ENCODE results near the gene SCAPER.
A peak's percentile ranks its signal among the peaks of the same experiment; 100 is the strongest.
"Not testable (repeated sequence)": the region's sequence is repeated elsewhere in the genome, so short reads cannot be mapped to it uniquely, and the experiment has no call there.

The SCAPER gene

GRCh38 chr15:76787273-76787672 lies 117.9 kb downstream of the SCAPER start:
- DNase-seq (ENCODE audit: low read depth in 2 of 2), result no peak

GRCh38 chr15:76776969-76777368 lies 128.2 kb downstream of the SCAPER start:
- no peak for DNase-seq (ENCODE audit: low read depth in 2 of 2)

- no peak for DNase-seq (ENCODE audit: low read depth in 2 of 2)
These were observed 128.7 kb downstream of the SCAPER start for GRCh38 chr15:76776480-76776879.

- no peak for DNase-seq (ENCODE audit: low read depth in 2 of 2)
These were observed 131.9 kb downstream of the SCAPER start for GRCh38 chr15:76773234-76773633.

- DNase-seq (ENCODE audit: low read depth in 2 of 2), result no peak
These were observed 132.4 kb downstream of the SCAPER start for GRCh38 chr15:76772776-76773175.

GRCh38 chr15:76764004-76764403 lies 141.1 kb downstream of the SCAPER start:
- DNase-seq (ENCODE audit: low read depth in 2 of 2), result no peak

- DNase-seq (ENCODE audit: low read depth in 2 of 2), result no peak
These were observed 141.6 kb downstream of the SCAPER start for GRCh38 chr15:76763554-76763953.

- no peak for DNase-seq (ENCODE audit: low read depth in 2 of 2)
These were observed 148.8 kb downstream of the SCAPER start for GRCh38 chr15:76756381-76756780.

- DNase-seq (ENCODE audit: low read depth in 2 of 2), result no peak
These were observed 151.4 kb downstream of the SCAPER start for GRCh38 chr15:76753771-76754170.

GRCh38 chr15:76753131-76753530 lies 152.0 kb downstream of the SCAPER start:
- no peak for DNase-seq (ENCODE audit: low read depth in 2 of 2)

GRCh38 chr15:76752549-76752948 lies 152.6 kb downstream of the SCAPER start:
- DNase-seq (ENCODE audit: low read depth in 2 of 2), result peak in 1 of 2 donors; percentile 4

- no peak for DNase-seq (ENCODE audit: low read depth in 2 of 2)
These were observed 167.6 kb downstream of the SCAPER start for GRCh38 chr15:76737573-76737972.

- peak in 1 of 2 donors; percentile 0 for DNase-seq (ENCODE audit: low read depth in 2 of 2)
These were observed 172.8 kb downstream of the SCAPER start for GRCh38 chr15:76732321-76732720.

- no peak for DNase-seq (ENCODE audit: low read depth in 2 of 2)
These were observed 174.9 kb downstream of the SCAPER start for GRCh38 chr15:76730262-76730661.

- DNase-seq (ENCODE audit: low read depth in 2 of 2), result no peak
These were observed 186.3 kb downstream of the SCAPER start for GRCh38 chr15:76718863-76719262.

GRCh38 chr15:76714950-76715349 lies 190.2 kb downstream of the SCAPER start:
- no peak for DNase-seq (ENCODE audit: low read depth in 2 of 2)

- DNase-seq (ENCODE audit: low read depth in 2 of 2), result no peak
These were observed 193.8 kb downstream of the SCAPER start for GRCh38 chr15:76711351-76711827.

GRCh38 chr15:76704032-76704431 lies 201.1 kb downstream of the SCAPER start:
- not testable (repeated sequence) for DNase-seq (ENCODE audit: low read depth in 2 of 2)

- DNase-seq (ENCODE audit: low read depth in 2 of 2), result no peak
These were observed 208.3 kb downstream of the SCAPER start for GRCh38 chr15:76696840-76697239.

- not testable (repeated sequence) for DNase-seq (ENCODE audit: low read depth in 2 of 2)
These were observed 212.6 kb downstream of the SCAPER start for GRCh38 chr15:76692546-76692945.

- not testable (repeated sequence) for DNase-seq (ENCODE audit: low read depth in 2 of 2)
These were observed 217.5 kb downstream of the SCAPER start for GRCh38 chr15:76687592-76687991.

- DNase-seq (ENCODE audit: low read depth in 2 of 2), result no peak
These were observed 221.1 kb downstream of the SCAPER start for GRCh38 chr15:76684002-76684401.

GRCh38 chr15:76682833-76683232 lies 222.3 kb downstream of the SCAPER start:
- no peak for DNase-seq (ENCODE audit: low read depth in 2 of 2)

GRCh38 chr15:76682259-76682658 lies 222.9 kb downstream of the SCAPER start:
- DNase-seq (ENCODE audit: low read depth in 2 of 2), result no peak
